Brain pericyte (primary cell): ENCODE results near the gene ADGRA3.

Experiments
- DNase-seq: peaks from one replicate; pipeline ENCODE4 v3.0.0-alpha.2; 2012; ENCODE audit warnings: low read depth, low spot score

Gene ADGRA3

DNA sequence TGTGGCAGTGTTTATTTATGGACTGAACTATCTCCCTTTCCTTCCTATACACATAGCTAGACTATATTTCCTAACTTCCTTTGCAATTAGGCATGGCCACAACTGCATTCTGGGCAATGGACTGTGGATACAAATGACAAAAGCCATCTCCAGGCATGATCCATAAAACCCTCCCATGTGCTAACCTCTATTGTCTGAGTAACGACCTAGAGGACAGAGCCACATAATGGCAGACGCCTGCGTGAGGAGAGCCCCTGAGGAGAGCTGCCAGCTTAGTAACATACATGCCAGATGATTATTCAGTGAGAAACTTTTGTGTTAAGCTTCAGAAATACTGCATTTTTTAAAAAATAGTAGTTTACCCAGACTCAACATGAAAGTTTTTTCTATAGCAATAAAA is 142.9 kb downstream of the ADGRA3 start:
- DNase-seq, result no peak

DNA sequence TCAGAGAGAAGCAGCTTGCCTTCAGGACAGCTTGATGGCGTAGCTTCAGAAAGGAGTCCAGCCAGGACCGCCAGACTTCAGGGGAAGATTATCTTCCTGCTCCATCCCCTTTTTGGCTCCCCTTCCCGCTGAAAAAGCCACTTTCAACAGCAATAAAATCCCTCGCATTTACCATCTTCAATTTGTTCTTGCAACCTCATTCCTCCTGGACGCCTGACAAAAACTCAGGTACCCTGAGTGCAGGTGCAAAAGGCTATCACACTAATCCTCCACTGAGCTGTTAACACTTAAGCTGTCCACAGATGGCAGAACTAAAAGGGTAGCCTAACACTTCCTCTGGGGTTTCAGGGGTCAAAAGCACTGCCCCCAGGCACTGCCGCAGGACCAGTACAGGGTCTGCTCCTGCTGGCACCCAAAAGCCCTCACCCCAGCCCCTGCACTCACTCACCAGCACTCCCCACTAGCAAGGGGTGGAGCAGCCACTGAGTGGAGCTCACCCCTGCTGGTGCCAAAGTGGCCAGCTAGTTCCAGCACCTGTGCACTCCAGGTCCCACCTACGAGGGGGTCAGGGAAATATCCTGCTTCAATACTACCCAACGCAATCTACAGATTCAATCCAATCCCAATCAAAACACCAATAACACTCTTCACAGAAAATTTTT is 145.8 kb downstream of the ADGRA3 start:
- DNase-seq, result no peak

DNA sequence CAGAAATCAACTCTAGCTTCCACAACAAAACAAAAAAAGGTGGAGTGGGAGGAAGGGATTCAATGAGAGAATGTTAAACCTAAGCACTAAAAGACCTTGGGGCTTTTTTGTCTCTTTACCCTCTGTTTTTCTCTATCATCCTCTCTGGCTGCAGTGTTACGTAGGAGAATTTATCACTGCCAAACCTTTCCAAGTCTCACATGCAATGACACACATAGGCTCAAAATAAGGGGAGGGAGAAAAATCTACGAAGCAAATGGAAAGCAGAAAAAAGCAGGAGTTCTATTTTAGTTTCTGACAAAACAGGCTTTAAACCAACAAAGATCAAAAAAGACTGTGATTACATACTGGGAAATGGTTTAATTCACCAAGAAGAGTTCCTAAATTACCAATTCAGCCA is 152.1 kb downstream of the ADGRA3 start:
- no peak for DNase-seq

DNA sequence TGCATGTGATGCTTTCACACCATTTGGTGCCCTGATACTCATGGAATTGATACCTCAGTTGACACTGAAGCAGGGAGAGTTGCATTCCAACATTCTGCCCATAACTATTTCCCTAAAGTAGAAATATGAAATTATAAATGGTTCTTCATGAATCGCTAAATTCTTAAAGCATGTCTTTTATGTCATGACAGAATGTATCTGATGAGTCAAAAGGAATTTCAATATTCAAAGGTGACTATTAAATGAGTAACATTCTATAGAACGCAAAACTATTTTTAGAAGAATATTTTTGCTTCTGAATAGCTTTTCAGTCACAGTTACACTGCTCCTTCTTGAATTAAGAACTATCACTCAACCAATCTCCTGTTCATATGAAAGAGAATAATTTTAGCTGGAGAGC is 152.8 kb downstream of the ADGRA3 start:
- no peak for DNase-seq

DNA sequence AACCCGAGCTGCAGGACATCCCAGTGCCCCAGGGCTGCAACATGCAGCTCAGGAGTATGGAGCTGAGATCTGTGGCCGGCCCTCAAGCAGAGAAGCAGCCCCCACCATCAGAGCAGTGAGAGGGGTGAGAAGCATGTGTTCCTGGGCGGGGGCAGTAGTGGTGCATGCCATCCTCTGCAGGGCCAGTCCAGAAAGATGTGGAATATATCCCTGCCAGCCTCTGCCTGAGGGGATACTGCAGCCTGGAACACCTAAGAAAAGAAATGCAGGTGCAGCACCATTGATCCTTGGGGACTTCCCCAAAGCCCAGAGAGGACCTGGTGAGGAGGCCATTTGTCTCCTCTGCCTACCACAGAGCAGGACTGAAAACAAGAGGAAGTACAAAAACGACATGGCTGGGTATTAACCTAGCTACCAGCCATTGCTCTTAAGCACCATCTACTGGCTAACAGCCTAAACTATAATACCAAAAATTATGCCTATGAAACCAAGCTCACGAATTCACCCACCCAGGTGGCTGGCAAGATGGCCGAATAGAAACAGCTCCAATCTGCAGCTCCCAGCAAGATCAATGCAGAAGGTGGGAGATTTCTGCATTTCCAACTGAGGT is 158.8 kb downstream of the ADGRA3 start:
- no peak for DNase-seq

DNA sequence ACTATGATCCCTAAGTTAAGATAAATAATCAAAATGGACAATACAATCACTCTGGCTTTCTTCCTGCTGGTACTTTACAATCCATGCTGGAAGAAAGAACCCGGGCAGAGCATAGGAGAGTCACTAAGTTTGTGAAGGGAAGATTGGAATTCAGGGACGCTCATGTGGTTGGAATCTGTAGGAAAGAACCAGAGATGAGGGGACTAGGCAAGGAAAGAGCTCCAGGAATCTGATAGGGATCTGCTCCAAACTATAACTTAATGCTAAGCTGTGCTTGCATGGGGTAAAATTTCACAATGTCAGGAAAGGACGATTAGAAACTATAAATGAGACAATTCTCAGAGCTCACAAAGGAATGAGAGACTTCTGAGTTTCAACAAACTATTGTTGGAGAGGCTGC is 167.5 kb downstream of the ADGRA3 start:
- DNase-seq, result no peak

DNA sequence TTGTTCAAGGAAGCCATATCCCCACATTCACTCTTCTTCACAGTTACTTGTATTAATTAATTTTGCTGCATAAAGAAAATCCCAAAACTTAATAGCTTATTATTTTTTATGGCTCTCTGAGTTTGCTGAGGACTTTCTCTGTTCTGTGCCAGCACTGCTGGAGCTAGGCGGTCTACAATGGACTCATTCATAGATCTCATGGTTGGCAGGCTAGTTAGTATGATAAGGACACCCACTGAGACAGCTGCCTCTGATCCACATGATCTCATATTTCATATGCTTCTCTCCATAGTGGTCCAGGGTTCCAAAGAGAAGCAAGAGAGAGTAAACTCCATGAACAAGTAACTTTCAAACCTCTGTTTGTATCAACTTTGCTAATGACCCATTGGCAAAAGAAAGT is 170.2 kb downstream of the ADGRA3 start:
- DNase-seq, result no peak

DNA sequence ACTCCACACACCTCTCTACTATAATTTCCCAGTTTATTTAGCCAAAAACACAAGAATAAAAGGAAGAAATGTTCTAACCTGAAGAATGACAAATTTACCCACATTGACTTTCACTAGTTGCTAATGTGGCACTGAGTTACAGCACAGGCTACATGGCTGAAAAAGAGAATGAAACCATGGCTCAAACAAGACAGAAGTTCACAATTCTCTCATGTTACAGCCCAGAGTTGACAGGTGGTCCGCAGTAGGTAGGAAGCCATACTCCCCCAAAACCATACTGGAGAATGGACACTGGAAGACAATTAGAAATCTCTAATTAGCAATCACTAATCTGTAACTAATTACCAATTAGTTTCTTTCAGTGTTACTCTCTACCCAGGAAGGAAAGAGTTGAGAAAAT is 170.8 kb downstream of the ADGRA3 start:
- DNase-seq, result no peak

DNA sequence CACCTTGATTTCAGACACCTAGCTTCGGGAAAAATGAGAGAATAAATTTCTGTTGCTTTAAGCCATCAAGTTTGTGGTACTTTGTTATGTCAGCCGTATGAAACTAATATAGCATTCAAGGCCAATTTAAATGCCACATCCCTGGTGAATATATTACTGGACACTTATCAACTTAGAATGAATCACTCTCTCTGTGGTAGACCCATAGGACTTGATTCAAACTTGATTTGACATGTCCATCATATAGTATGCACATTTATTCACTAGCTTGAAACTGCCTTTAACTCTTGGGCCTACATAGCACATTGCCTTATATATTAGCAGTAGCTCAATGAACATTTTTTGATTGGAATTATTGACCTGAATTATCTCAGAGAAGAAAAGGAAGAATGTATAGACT is 172.3 kb downstream of the ADGRA3 start:
- DNase-seq, result no peak

DNA sequence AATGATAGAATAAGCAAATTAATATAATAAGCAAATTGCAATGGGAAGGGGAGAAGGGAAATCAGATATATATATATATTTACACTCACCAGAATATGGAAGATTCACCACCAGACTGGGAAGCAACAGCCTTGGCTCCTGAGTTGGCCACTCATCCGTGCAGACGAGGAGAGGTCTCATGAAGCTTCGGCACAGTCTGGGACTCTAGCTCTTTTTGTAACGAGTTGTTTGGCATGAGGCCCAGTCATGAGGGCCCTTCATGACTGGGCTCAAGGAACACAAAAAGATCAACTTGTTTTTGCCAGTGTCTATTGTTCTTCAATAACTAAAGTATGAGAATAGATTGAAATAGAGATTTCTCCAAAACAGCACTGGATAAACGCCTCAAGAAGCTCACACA is 176.4 kb downstream of the ADGRA3 start:
- DNase-seq, result no peak

DNA sequence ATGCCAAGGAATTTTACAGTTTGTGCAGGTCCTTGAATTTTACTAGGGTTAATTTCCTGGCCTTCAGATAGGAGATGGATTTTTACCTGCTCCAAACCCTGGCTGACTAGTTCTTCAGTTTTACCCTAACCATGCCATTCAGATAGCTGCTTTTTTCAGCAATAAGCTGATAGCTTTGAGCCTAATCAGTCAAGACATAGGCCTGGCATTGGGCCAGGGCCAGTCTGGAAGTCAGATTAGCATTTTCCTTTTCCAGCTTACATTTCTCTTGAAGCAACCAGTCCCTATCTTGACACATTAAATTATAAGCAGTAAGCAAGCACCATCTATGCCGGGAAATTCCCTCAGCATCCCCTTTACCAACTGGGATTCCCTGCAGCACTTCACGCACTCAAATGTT is 177.1 kb downstream of the ADGRA3 start:
- no peak for DNase-seq
